Measurements from ENCODE around the gene ALKBH8. TPM values are rescaled to one million over a fixed set of nuclear protein-coding genes. Genes with fewer than 3 reads are reported as not detected.
"Not testable (repeated sequence)": the region's sequence is repeated elsewhere in the genome, so short reads cannot be mapped to it uniquely, and the experiment has no call there.

Gene ALKBH8
- total RNA-seq, 1 donor from 2014 or later: 8.0 TPM

DNA sequence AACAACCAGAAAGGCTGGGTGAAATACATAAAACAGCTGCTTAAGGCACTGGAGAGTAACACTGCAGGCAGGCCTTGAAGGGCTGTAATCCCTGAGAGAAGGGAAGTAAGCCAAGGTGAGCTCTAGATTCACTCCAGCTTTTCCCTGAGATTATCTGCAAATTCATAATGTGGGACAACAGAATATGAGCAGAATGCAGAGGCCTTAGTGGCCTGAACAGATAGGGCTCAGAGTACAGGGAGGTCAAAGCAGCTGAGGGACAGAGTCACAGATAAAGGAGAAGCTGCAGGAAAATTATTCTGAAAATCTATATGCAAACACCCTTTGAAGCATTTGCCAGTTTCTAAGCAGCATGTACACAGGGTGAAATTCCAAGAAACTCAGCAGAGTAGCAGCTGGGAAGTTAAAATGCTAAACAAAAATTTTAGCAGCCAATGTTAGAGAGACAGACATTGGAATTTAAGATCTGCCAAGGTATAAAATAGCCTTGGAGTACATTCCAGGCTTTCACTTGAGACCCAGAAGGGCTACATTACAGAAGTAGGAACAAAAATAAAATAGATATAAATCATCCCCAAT, 59.8 kb downstream of the ALKBH8 start:
- Histone ChIP-seq H3K27me3 (no peaks in the 10 kb centered on the region), H3K4me3 (no peak overlapping the region), H3K36me3 (peaks cover 53% of the 10 kb centered on the region), H3K9me3 (no peaks in the 10 kb centered on the region), H3K27ac (no peak overlapping the region), H3K4me1 (no peaks in the 10 kb centered on the region)
- ATAC-seq (no peak), DNase-seq (no peak)
- TF ChIP-seq, protein P1, sequence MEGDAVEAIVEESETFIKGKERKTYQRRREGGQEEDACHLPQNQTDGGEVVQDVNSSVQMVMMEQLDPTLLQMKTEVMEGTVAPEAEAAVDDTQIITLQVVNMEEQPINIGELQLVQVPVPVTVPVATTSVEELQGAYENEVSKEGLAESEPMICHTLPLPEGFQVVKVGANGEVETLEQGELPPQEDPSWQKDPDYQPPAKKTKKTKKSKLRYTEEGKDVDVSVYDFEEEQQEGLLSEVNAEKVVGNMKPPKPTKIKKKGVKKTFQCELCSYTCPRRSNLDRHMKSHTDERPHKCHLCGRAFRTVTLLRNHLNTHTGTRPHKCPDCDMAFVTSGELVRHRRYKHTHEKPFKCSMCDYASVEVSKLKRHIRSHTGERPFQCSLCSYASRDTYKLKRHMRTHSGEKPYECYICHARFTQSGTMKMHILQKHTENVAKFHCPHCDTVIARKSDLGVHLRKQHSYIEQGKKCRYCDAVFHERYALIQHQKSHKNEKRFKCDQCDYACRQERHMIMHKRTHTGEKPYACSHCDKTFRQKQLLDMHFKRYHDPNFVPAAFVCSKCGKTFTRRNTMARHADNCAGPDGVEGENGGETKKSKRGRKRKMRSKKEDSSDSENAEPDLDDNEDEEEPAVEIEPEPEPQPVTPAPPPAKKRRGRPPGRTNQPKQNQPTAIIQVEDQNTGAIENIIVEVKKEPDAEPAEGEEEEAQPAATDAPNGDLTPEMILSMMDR (IDR thresholded peaks at IDR 0.05): no peak
- intact Hi-C loops (cut with DNase I): no loop called here

DNA sequence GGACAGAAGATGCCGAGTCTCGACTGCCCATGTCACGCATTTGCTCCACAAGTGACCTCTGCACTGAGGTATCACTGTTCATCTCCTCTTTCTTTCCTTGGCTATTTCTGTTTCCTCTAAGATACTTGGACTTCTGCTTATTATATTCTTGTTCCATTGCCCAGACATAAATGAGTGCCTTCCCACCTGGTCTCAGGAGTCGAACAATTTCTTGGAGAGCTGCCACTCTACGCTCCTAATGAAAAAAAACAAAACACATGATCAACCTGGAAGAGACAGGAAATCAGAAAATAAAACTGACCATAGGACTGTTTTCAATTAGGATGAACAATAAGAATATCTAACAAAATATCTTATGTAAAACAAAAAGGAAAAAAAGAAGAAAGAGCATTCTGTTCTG, 60.6 kb downstream of the ALKBH8 start:
- intact Hi-C loops (cut with DNase I): no loop called here
- Histone ChIP-seq H3K36me3 (peaks cover 46% of the 10 kb centered on the region), H3K9me3 (no peaks in the 10 kb centered on the region), H3K27me3 (no peaks in the 10 kb centered on the region), H3K4me1 (no peaks in the 10 kb centered on the region), H3K4me3 (no peak overlapping the region), H3K27ac (no peak overlapping the region)
- TF ChIP-seq, protein P1 (IDR thresholded peaks at IDR 0.05): no peak
- DNase-seq (no peak), ATAC-seq (no peak)

DNA sequence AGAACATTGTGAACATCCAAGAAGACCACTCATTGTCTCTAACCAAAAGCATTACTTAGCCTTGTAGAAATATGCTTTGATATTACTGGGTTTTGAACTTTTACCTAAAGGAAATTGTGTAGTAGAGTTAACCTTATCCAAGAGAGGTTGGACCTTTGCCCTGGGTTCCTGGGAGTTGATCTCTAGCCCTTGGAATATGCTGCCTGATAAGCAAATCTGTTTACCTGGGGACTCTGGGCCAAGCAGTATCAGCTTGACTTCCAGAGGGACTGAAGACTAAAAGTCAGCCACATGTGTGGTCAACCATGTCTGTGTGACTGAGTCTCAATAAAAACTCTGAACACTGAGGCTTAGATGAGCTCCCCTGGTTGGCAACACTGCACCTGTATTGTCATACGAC, 63.8 kb downstream of the ALKBH8 start:
- ATAC-seq (no peak), DNase-seq (no peak)
- no peak overlapping the region for H3K4me3 ChIP-seq
- peaks cover 35% of the 10 kb centered on the region for H3K36me3 ChIP-seq
- TF ChIP-seq, protein P1 (IDR thresholded peaks at IDR 0.05): no peak
- no peaks in the 10 kb centered on the region for H3K4me1 ChIP-seq
- no peaks in the 10 kb centered on the region for H3K27me3 ChIP-seq
- intact Hi-C loops (cut with DNase I): no loop called here
- H3K9me3 ChIP-seq: no peaks in the 10 kb centered on the region
- no peak overlapping the region for H3K27ac ChIP-seq

DNA sequence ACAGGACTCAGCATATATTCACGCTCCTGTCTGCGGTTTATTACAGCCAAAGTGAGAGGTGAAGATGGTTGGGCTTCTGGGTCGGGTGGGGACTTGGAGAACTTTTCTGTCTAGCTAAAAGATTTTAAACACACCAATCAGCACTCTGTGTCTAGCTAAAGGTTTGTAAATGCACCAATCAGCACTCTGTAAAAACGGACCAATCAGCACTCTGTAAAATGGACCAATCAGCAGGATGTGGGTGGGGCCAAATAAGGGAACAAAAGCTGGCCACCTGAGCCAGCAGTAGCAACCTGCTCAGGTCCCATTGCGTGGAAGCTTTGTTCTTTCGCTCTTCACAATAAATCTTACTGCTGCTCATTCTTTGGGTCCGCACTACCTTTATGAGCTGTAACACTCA, 68.2 kb downstream of the ALKBH8 start:
- DNase-seq; intact Hi-C loops (cut with DNase I): not testable (repeated sequence)

DNA sequence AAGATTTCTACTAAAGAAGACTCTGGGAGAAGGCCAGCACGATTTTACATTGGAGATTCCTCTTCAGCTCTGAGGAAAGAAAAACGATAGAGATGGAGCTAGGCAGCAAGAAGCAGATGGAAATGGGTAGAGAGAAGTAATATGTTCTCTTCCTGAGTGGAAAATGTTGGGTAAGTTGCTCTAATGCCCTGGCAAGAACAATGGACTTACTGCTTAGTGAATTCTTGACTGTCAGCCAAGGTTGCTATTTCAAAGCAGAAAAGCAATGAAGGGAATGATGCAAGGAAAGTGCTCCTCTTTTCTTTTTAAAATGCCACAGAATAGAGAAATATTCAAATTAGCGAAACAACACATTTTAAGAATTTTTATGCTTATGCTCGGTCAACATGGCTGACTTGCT, 69.5 kb downstream of the ALKBH8 start:
- intact Hi-C loops (cut with DNase I): no loop called here
- TF ChIP-seq, protein P1 (IDR thresholded peaks at IDR 0.05): no peak
- no peaks in the 10 kb centered on the region for H3K36me3 ChIP-seq
- DNase-seq (no peak), ATAC-seq (no peak)
- no peak overlapping the region for H3K27ac ChIP-seq
- H3K4me1 ChIP-seq: no peaks in the 10 kb centered on the region
- no peaks in the 10 kb centered on the region for H3K27me3 ChIP-seq
- H3K4me3 ChIP-seq: no peak overlapping the region
- H3K9me3 ChIP-seq: no peaks in the 10 kb centered on the region

More for the DNA sequence above, 68.2 kb downstream of the ALKBH8 start:
- not testable (repeated sequence) for H3K4me3 ChIP-seq, H3K27ac ChIP-seq, H3K36me3 ChIP-seq, H3K4me1 ChIP-seq, ATAC-seq, H3K9me3 ChIP-seq, H3K27me3 ChIP-seq

DNA sequence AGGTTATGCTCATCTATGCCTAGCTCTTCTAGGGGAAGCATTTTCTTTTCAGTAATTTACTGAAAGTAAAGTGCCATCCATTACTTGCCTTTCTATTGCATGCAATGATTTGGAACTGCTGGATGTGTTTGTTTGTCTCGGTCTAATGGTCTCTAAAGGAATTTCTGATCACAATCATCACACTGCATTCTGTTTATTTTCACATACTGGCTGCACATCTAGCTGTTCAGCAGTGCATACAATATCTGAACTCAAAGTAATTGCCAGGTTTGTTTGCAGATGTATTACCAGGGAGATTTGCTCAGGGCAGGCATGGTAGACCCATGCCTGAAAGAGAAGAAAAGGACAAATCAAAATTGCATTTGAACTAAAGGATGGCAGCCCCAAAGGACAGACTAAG, 71.5 kb downstream of the ALKBH8 start:
- no peak overlapping the region for H3K4me3 ChIP-seq
- no peaks in the 10 kb centered on the region for H3K27me3 ChIP-seq
- TF ChIP-seq, protein P1 (IDR thresholded peaks at IDR 0.05): no peak
- no peaks in the 10 kb centered on the region for H3K9me3 ChIP-seq
- DNase-seq: no peak
- ATAC-seq: no peak
- H3K36me3 ChIP-seq: no peaks in the 10 kb centered on the region
- H3K4me1 ChIP-seq: no peaks in the 10 kb centered on the region
- H3K27ac ChIP-seq: no peak overlapping the region
- intact Hi-C loops (cut with DNase I): no loop called here

Data from upper lobe of right lung (tissue), 1 donor.